Esophagus squamous epithelium (tissue), 4 donors: ENCODE measurements around the gene EPC2.

Experiments used
- POLR2A ChIP-seq, 4 donors: fragments of 450-650 bp; IDR thresholded peaks; one replicate each; pipeline ENCODE4 v1.6.1; 2017; ENCODE audit warnings: antibody characterized with exemption in 4 of 4, mild to moderate bottlenecking in 4 of 4, moderate library complexity in 3 of 4
- TF ChIP-seq, protein P1 (sequence below), 6 experiments: fragments of 450-650 bp in 4 of 6; fragments of 200-600 bp in 2 of 6; sonication (generic) in 2 of 6; IDR thresholded peaks; one replicate each; pipeline ENCODE4 v1.5.1; 2016 to 2019; ENCODE audit warnings: antibody characterized with exemption in 6 of 6, mild to moderate bottlenecking in 4 of 6, moderate library complexity in 4 of 6

DNA sequence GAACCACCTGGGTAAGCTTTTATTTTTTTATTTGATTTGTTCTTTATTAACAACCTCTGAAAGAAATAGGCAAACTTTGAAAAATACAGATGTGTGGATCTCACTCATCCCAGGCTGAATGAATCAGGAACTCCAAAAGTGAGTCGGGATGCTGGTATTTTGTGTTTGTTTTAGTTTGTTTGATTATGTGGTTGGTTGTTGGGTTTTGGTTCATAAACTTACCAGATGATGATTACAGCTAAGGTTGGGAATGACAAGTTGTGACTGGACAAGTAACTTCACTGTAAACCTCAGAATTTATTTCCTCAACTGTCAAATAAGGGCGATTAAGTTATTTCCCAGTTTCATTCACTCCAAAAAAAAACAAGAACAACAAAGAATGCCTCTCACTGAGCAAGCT is 150.0 kb downstream of the EPC2 start:
- TF ChIP-seq, protein P1, sequence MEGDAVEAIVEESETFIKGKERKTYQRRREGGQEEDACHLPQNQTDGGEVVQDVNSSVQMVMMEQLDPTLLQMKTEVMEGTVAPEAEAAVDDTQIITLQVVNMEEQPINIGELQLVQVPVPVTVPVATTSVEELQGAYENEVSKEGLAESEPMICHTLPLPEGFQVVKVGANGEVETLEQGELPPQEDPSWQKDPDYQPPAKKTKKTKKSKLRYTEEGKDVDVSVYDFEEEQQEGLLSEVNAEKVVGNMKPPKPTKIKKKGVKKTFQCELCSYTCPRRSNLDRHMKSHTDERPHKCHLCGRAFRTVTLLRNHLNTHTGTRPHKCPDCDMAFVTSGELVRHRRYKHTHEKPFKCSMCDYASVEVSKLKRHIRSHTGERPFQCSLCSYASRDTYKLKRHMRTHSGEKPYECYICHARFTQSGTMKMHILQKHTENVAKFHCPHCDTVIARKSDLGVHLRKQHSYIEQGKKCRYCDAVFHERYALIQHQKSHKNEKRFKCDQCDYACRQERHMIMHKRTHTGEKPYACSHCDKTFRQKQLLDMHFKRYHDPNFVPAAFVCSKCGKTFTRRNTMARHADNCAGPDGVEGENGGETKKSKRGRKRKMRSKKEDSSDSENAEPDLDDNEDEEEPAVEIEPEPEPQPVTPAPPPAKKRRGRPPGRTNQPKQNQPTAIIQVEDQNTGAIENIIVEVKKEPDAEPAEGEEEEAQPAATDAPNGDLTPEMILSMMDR (IDR thresholded peaks at IDR 0.05): no peak
- TF ChIP-seq POLR2A (IDR thresholded peaks at IDR 0.05): no peak
